BJ (cell line): ENCODE results near the gene CD4. TPM values are rescaled to one million over a fixed set of nuclear protein-coding genes. Genes with fewer than 3 reads are reported as not detected.

Experiments
- CTCF ChIA-PET: fragments of 350-600 bp; formaldehyde crosslinking; extraction: SDS; loops from one replicate; lab custom pipeline; 2021; ENCODE audit warnings: antibody characterized with exemption, inconsistent platforms; lab: Yijun Ruan, JAX
- POLR2A ChIA-PET: fragments of 300-600 bp; sonication (Branson Sonifier 250); formaldehyde crosslinking; extraction: SDS; loops from one replicate; lab custom pipeline; 2021; ENCODE audit warnings: antibody characterized with exemption; lab: Charles Lee
- DNase-seq: peaks from one replicate; pipeline ENCODE4 v3.0.0-alpha.2; 2011; ENCODE audit warnings: low read depth
- H3K27me3 ChIP-seq: 2 replicates; pipeline ENCODE4 v1.6.0; 2011; ENCODE audit warnings: low read length; ENCODE audit not compliant: control insufficient read depth, insufficient read depth
- H3K36me3 ChIP-seq: 2 replicates; pipeline ENCODE4 v1.5.1; 2011; ENCODE audit warnings: low read length; ENCODE audit not compliant: control insufficient read depth, insufficient read depth
- H3K4me3 ChIP-seq: 2 replicates; pipeline ENCODE4 v1.5.1; 2011; ENCODE audit warnings: low read depth, mild to moderate bottlenecking, control low read depth, low read length
- polyA plus RNA-seq: library from polyadenylated mRNA; depleted of rRNA; stranded (reverse); fragments of >200 nt; gene quantifications from 2 replicates; pipeline ENCODE4 v1.2.3, GENCODE V29; 2011
- TF ChIP-seq, protein P1 (sequence below): IDR thresholded peaks from 2 replicates; pipeline ENCODE4 v1.5.1; 2011; ENCODE audit warnings: low read depth, mild to moderate bottlenecking, control low read depth, inconsistent platforms, low read length, moderate library complexity; ENCODE audit not compliant: insufficient read depth

The CD4 gene
- polyA plus RNA-seq, 1 experiment, result 0.42 TPM

DNA sequence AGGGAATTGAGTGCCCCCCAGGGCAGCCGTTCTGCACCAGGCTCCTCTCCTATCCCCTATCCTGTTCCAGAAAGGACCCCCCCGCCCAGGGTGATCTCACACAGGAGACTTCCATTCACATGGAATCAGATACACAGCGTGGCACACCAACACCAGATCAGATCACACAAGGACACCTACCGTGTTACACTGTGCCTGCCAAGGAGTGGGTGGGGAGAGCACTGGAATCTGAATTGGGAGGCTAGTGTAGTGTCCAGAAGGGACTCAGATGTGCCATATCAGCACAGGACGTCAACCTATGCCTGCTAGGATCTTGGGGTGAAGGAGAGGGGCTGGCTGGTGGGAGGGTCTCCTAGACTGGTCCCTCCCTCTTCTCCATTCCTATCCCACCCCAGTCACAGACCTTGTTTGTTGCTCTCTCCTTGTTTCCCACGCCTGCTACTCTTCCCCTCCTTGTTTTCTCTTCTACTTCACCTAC is 20.9 kb upstream of the CD4 start:
- Histone ChIP-seq H3K27me3 (no peaks in the 10 kb centered on the region), H3K36me3 (peaks cover 13% of the 10 kb centered on the region), H3K4me3 (peak overlapping the region; percentile 59)
- ChIA-PET CTCF (interaction anchor here (5.1 to 5.6 kb wide), 2 partner anchors 10 to 15 kb away, joined by 43 to 103 read pairs; partner anchors contain the start of gene MLF2), POLR2A (no interaction called here)
- TF ChIP-seq, protein P1, sequence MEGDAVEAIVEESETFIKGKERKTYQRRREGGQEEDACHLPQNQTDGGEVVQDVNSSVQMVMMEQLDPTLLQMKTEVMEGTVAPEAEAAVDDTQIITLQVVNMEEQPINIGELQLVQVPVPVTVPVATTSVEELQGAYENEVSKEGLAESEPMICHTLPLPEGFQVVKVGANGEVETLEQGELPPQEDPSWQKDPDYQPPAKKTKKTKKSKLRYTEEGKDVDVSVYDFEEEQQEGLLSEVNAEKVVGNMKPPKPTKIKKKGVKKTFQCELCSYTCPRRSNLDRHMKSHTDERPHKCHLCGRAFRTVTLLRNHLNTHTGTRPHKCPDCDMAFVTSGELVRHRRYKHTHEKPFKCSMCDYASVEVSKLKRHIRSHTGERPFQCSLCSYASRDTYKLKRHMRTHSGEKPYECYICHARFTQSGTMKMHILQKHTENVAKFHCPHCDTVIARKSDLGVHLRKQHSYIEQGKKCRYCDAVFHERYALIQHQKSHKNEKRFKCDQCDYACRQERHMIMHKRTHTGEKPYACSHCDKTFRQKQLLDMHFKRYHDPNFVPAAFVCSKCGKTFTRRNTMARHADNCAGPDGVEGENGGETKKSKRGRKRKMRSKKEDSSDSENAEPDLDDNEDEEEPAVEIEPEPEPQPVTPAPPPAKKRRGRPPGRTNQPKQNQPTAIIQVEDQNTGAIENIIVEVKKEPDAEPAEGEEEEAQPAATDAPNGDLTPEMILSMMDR, result no peak
- no peak for DNase-seq

DNA sequence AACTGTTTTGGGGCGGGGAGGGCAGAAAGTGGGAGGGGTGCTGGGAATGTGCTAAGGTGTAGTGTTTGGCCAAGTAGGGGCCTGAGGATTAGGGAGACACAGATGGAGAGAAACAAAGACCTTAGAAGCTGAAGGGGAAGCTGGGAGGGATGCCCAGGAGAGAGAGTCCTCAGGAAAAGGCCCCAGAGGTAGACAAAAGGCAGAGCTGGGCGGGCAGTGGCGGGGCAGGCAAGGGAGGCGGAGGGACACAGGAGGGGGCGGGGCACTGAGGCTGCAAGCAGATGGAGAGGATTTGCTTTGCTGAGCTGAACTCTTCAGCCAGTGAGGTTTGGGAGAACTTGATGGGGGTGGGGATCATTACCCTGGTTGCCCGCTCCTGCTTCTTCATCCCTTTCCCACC is 20.3 kb upstream of the CD4 start:
- Histone ChIP-seq H3K36me3 (peaks cover 13% of the 10 kb centered on the region), H3K4me3 (peak overlapping the region; percentile 59), H3K27me3 (no peaks in the 10 kb centered on the region)
- ChIA-PET CTCF (interaction anchor here (5.1 to 5.6 kb wide), 2 partner anchors 10 to 15 kb away, joined by 43 to 103 read pairs; partner anchors contain the start of gene MLF2), POLR2A (interaction anchor here (0.7 kb wide), 1 partner anchor 157 kb away, joined by 4 read pairs; no protein-coding TSS in a partner anchor)
- TF ChIP-seq, protein P1, result no peak
- DNase-seq, result no peak

DNA sequence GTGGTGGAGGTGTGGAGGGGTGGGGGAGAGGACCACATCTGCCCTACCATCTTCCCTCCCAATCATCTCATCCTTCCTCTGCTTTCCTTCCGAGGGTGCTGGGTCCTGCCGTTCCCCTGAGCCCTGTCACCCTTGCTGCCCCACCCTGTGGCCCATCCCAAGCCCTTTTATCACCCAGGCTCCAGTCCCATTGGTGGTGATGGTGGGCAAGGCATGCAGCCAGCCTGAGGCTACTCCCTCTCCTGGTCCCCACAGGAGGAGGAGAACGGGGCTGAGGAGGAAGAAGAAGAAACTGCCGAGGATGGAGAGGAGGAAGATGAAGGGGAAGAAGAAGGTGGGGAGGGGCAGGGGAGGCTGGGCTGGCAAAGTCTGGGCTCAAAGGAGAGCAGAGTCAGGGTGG is 19.7 kb upstream of the CD4 start:
- H3K4me3 ChIP-seq, result no peak overlapping the region
- no peaks in the 10 kb centered on the region for H3K27me3 ChIP-seq
- ChIA-PET POLR2A (interaction anchor here (0.7 kb wide), 1 partner anchor 156 kb away, joined by 4 read pairs; no protein-coding TSS in a partner anchor), CTCF (interaction anchor here (0.9 to 5.6 kb wide), 3 partner anchors 9 to 155 kb away, joined by 3 to 103 read pairs (median 43); partner anchors contain the start of gene MLF2)
- DNase-seq, result no peak
- TF ChIP-seq, protein P1, result no peak
- H3K36me3 ChIP-seq, result peaks cover 16% of the 10 kb centered on the region

DNA sequence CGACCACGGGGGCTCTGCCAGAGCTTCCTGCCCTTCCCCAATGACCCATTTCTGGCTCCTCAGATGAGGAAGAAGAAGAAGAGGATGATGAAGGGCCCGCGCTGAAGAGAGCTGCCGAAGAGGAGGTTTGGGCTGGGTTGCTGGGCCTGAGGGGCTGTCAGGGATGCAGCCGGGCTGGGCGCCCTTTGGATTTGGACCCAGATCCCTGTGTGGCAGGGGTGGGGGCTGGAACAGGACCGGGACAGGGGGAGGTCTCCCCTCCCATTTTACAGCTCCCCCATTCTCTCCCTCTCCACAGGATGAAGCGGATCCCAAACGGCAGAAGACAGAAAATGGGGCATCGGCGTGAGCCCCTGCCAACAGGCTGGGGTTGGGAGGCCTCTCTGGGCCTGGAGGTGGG is 19.2 kb upstream of the CD4 start:
- Histone ChIP-seq H3K4me3 (no peak overlapping the region), H3K36me3 (peaks cover 16% of the 10 kb centered on the region), H3K27me3 (no peaks in the 10 kb centered on the region)
- CTCF ChIA-PET, result interaction anchor here (0.9 to 17.2 kb wide), 3 partner anchors 8 to 156 kb away, joined by 3 to 222 read pairs (median 43); partner anchors contain the start of gene MLF2
- DNase-seq, result no peak
- POLR2A ChIA-PET, result no interaction called here
- TF ChIP-seq, protein P1, result no peak

DNA sequence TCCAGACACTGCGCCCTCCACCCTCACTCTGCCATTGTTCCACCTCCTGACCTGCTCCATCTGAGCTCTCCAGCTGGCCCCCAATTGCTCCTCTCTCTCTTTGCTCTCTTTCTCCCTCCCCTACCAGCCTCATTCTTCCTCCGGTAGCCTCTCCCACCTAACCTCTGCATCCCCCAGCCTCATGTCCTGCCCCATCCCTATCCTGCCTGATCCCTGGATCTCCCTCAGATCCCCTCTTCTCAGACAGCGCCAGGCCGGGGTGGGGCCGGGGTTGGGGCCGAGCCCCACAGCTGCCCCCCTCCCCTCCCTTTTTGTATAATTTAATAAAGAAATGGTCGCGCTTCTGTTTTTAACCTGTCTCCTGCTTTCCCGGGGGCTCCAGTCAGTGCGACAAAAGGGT is 18.7 kb upstream of the CD4 start:
- DNase-seq, result no peak
- ChIA-PET POLR2A (no interaction called here), CTCF (interaction anchor here (0.9 to 17.2 kb wide), 6 partner anchors 8 to 156 kb away, joined by 3 to 222 read pairs (median 5); partner anchors contain the start of genes MLF2 and SPSB2)
- H3K4me3 ChIP-seq, result no peak overlapping the region
- no peaks in the 10 kb centered on the region for H3K27me3 ChIP-seq
- TF ChIP-seq, protein P1, result no peak
- peaks cover 18% of the 10 kb centered on the region for H3K36me3 ChIP-seq
